GM12878 (cell line): Measurements from ENCODE around the gene MMP24. TPM values are rescaled to one million over a fixed set of nuclear protein-coding genes. Genes with fewer than 3 reads are reported as not detected.

Experiments
- ATAC-seq: fragments of 200-7000 bp; cut with Tn5 transposase; 3 replicates; pipeline ENCODE4 v1.9.1; 2020; ENCODE audit warnings: mild to moderate bottlenecking, moderate library complexity
- BruUV-seq: library from RNA; stranded (reverse); fragments of 400-500 nt; replicated peaks from 2 replicates; lab custom pipeline; 2021; lab: Mats Ljungman, UMichigan
- CTCF ChIA-PET: fragments of 300-600 bp; sonication (Branson Sonifier 250); formaldehyde crosslinking; extraction: SDS; loops from one replicate; lab custom pipeline; 2021; ENCODE audit warnings: inconsistent platforms; lab: Yijun Ruan, JAX
- POLR2A ChIA-PET: fragments of 350-600 bp; formaldehyde crosslinking; extraction: SDS; loops from one replicate; lab custom pipeline; 2021; ENCODE audit warnings: inconsistent platforms; lab: Charles Lee
- RAD21 ChIA-PET: fragments of 300-600 bp; sonication (Branson Sonifier 250); formaldehyde crosslinking; loops from one replicate; lab custom pipeline; 2023; ENCODE audit warnings: antibody characterized with exemption; ENCODE audit not compliant: unreplicated experiment; lab: Charles Lee
- SMC1A ChIA-PET: fragments of 300-600 bp; sonication (Branson Sonifier 250); formaldehyde crosslinking; loops from one replicate; lab custom pipeline; 2023; ENCODE audit not compliant: unreplicated experiment, uncharacterized antibody; lab: Charles Lee
- DNase-seq: peaks from one replicate; pipeline ENCODE4 v3.0.0-alpha.2; 2011; ENCODE audit warnings: low read depth, low spot score
- FAIRE-seq: peaks from 3 replicates; lab custom pipeline; 2011; peaks lifted over from hg19 to GRCh38; lab: Jason Lieb, UNC
- H2AFZ ChIP-seq: 2 replicates; pipeline ENCODE4 v1.6.0; 2011; ENCODE audit warnings: low read depth, low read length, control low read depth; ENCODE audit not compliant: control insufficient read depth
- H3K27ac ChIP-seq: 2 replicates; pipeline ENCODE4 v1.5.1; 2011; ENCODE audit warnings: control low read depth; ENCODE audit not compliant: control insufficient read depth, insufficient read depth
- H3K27me3 ChIP-seq, 2 experiments: replicated peaks in 1 of 2; 2 replicates each; pipeline versions ENCODE4 v1.6.0 to v1.6.1; 2011; ENCODE audit warnings: low read length in 1 of 2; ENCODE audit not compliant: control insufficient read depth in 2 of 2, insufficient read depth in 2 of 2
- H3K36me3 ChIP-seq, 2 experiments: 2 replicates each; pipeline ENCODE4 v1.5.1; 2011; ENCODE audit warnings: low read length in 1 of 2; ENCODE audit not compliant: control insufficient read depth in 2 of 2, insufficient read depth in 2 of 2
- H3K4me1 ChIP-seq: 2 replicates; pipeline ENCODE4 v1.6.1; 2011; ENCODE audit warnings: mild to moderate bottlenecking, low read length, moderate library complexity, mixed read lengths; ENCODE audit not compliant: control insufficient read depth, insufficient read depth
- H3K4me2 ChIP-seq: 2 replicates; pipeline ENCODE4 v1.6.0; 2011; ENCODE audit warnings: control low read depth; ENCODE audit not compliant: control insufficient read depth, insufficient read depth
- H3K4me3 ChIP-seq: fragments of 200-600 bp; sonication (generic); 2 replicates; pipeline ENCODE4 v1.5.1; 2016
- H3K79me2 ChIP-seq: 2 replicates; pipeline ENCODE4 v1.6.0; 2011; ENCODE audit warnings: low read length; ENCODE audit not compliant: control insufficient read depth, insufficient read depth
- H3K9ac ChIP-seq: 2 replicates; pipeline ENCODE4 v1.8.0; 2011; ENCODE audit warnings: low read length, control low read depth, mixed read lengths; ENCODE audit not compliant: control insufficient read depth, insufficient read depth
- H3K9me3 ChIP-seq: replicated peaks from 3 replicates; pipeline ENCODE4 v1.5.1; 2011; ENCODE audit warnings: mild to moderate bottlenecking, low read length; ENCODE audit not compliant: control insufficient read depth, insufficient read depth
- H4K20me1 ChIP-seq: 2 replicates; pipeline ENCODE4 v1.6.0; 2011; ENCODE audit not compliant: control insufficient read depth, insufficient read depth
- ATF3 ChIP-seq: IDR thresholded peaks from 2 replicates; pipeline ENCODE4 v1.6.1; 2011; ENCODE audit warnings: low read depth, mild to moderate bottlenecking, low read length, moderate library complexity, borderline replicate concordance; ENCODE audit errors: extremely low read depth
- BCLAF1 ChIP-seq: fragments of 450-650 bp; IDR thresholded peaks from 2 replicates; pipeline ENCODE4 v1.6.1; 2017; ENCODE audit warnings: antibody characterized with exemption, mild to moderate bottlenecking, moderate library complexity
- EED ChIP-seq: sonication (generic); IDR thresholded peaks from 2 replicates; pipeline ENCODE4 v1.6.1; 2016; ENCODE audit warnings: antibody characterized with exemption, low read depth
- GABPA ChIP-seq: IDR thresholded peaks from 2 replicates; pipeline ENCODE4 v1.6.1; 2014; ENCODE audit warnings: antibody characterized with exemption, low read depth, mild to moderate bottlenecking, inconsistent platforms
- HDGF ChIP-seq: fragments of 450-650 bp; IDR thresholded peaks from 2 replicates; pipeline ENCODE4 v1.6.1; 2016; ENCODE audit warnings: antibody characterized with exemption
- MLLT1 ChIP-seq: fragments of 450-650 bp; IDR thresholded peaks from 2 replicates; pipeline ENCODE4 v1.6.1; 2016; ENCODE audit warnings: mild to moderate bottlenecking
- NBN ChIP-seq: fragments of 450-650 bp; IDR thresholded peaks from 2 replicates; pipeline ENCODE4 v1.6.1; 2016
- NFIC ChIP-seq: IDR thresholded peaks from 2 replicates; pipeline ENCODE4 v1.6.1; 2012; ENCODE audit warnings: low read depth, mild to moderate bottlenecking, inconsistent platforms, low read length, moderate library complexity
- RELB ChIP-seq: fragments of 450-650 bp; IDR thresholded peaks from 2 replicates; pipeline ENCODE4 v1.6.1; 2017; ENCODE audit warnings: low read depth, mild to moderate bottlenecking, moderate library complexity
- TBL1XR1 ChIP-seq: IDR thresholded peaks from 2 replicates; pipeline ENCODE4 v1.6.1; 2012; ENCODE audit warnings: low read depth, low read length, improper control_type of control experiment
- TCF3 ChIP-seq: IDR thresholded peaks from 2 replicates; pipeline ENCODE4 v1.6.1; 2012; ENCODE audit warnings: low read depth, mild to moderate bottlenecking, low read length, borderline replicate concordance; ENCODE audit not compliant: insufficient read depth
- WRNIP1 ChIP-seq: IDR thresholded peaks from 2 replicates; pipeline ENCODE4 v1.6.1; 2011; ENCODE audit warnings: low read depth, low read length, improper control_type of control experiment, borderline replicate concordance
- WGBS: methylation state at CpG from one replicate; pipeline ENCODE4 v1.1.6; 2016; ENCODE audit warnings: low lambda C conversion rate; ENCODE audit not compliant: insufficient replicate concordance, insufficient coverage; ENCODE audit errors: missing lambda C conversion rate; 5-methylcytosine and 5-hydroxymethylcytosine counted together
- in situ Hi-C: fragments of 300-500 bp; cut with MboI; formaldehyde crosslinking; loops from 9 replicates; pipeline ENCODE4 v1.14.3; 2018; ENCODE audit warnings: mixed read lengths
- intact Hi-C: fragments of 100-400 bp; cut with micrococcal nuclease; formaldehyde crosslinking; loops from one replicate; pipeline ENCODE4 v1.14.2; 2022; ENCODE audit not compliant: unreplicated experiment
- polyA plus RNA-seq, 11 experiments: library from polyadenylated mRNA; depleted of rRNA in 4 of 11; unstranded in 6 of 11; stranded (reverse) in 5 of 11; fragments of >200 nt; fragmentation: Nextera tagmentation in 4 of 11; fragmentation: Illumina TruSeq in 1 of 11; extraction: Ambion mirVana in 4 of 11; extraction: Trizol in 1 of 11; gene quantifications; 1 replicate in 1 of 11; 2 replicates in 10 of 11; pipeline versions ENCODE4 v1.2.1 to v1.2.3, GENCODE V29; 2011 to 2016; ENCODE audit warnings: inconsistent platforms in 2 of 11, missing spikeins in 2 of 11, low read depth in 1 of 11
- total RNA-seq, 4 experiments: library from RNA; depleted of rRNA in 3 of 4; stranded (reverse); fragments of >200 nt in 3 of 4; fragmentation: Illumina TruSeq in 1 of 4; extraction: Trizol in 1 of 4; gene quantifications; 2 replicates each; pipeline versions ENCODE4 v1.2.1 to v1.2.3, GENCODE V29; 2013 to 2021

The MMP24 gene
- total and polyA plus RNA-seq, 10 of the 15 experiments (the other 5 are each of a cell fraction or from before 2014, with no cell fraction given), result 0.01 to 0.11 (median 0.04) TPM; not detected in 5

GRCh38 chr20:35284267-35284991 lies 57.9 kb downstream of the MMP24 start, which contains the start of gene EIF6 (continued):
- TF ChIP-seq WRNIP1 (0 out of 2 replicates have a peak, but pooled peaks have one; percentile 6), TBL1XR1 (no peak), BCLAF1 (no peak), GABPA (peak; percentile 92), ATF3 (no peak)

GRCh38 chr20:35284992-35285805 lies 58.7 kb downstream of the MMP24 start:
- ChIA-PET CTCF (interaction anchor here (0.7 to 3.4 kb wide), 3 partner anchors 18 to 462 kb away, joined by 3 to 14 read pairs (median 4); no protein-coding TSS in a partner anchor), RAD21 (interaction anchor here (0.6 to 1.4 kb wide), 2 partner anchors 140 to 163 kb away, joined by 4 to 8 read pairs; no protein-coding TSS in a partner anchor), SMC1A (interaction anchor here (1.6 kb wide), 1 partner anchor 138 kb away, joined by 6 read pairs; the partner anchor contains the start of gene EDEM2), POLR2A (interaction anchor here (0.6 kb wide), 2 partner anchors 583 to 769 kb away, joined by 3 to 5 read pairs; no protein-coding TSS in a partner anchor)
- peak overlapping the region; percentile 96 for H2AFZ ChIP-seq
- BruUV-seq, result TSS peak; percentile 75
- WGBS, result 49% methylated on average over 16 of the region's 19 CpGs
- in situ Hi-C loops (no loop called here), intact Hi-C loops (no loop called here)
- H3K79me2 ChIP-seq, result peaks cover 24% of the 10 kb centered on the region
- FAIRE-seq (no peak), DNase-seq (no peak), ATAC-seq (no peak)
- H3K9ac ChIP-seq, result peak overlapping the region; percentile 84
- no peaks in the 10 kb centered on the region for H3K27me3 ChIP-seq
- H3K4me1 ChIP-seq, result peaks cover 3% of the 10 kb centered on the region; the same call in 1 of the 2 replicates
- peak overlapping the region; percentile 49 for H3K27ac ChIP-seq
- H4K20me1 ChIP-seq, result no peaks in the 10 kb centered on the region
- H3K4me3 ChIP-seq, result peak overlapping the region; percentile 100
- H3K4me2 ChIP-seq, result peak overlapping the region; percentile 100
- peaks cover 2 to 4% of the 10 kb centered on the region in 2 experiments; a peak in 2 of 4 replicates for H3K36me3 ChIP-seq
- no peaks in the 10 kb centered on the region for H3K9me3 ChIP-seq
- no peak for TF ChIP-seq TCF3
- peak; percentile 8; the same call in 1 of the 2 replicates for TF ChIP-seq RELB
- TF ChIP-seq EED, result peak; percentile 54; the same call in 1 of the 2 replicates
- 0 out of 2 replicates have a peak, but pooled peaks have one; percentile 56 for TF ChIP-seq NBN
- peak; percentile 86 for TF ChIP-seq MLLT1
- TF ChIP-seq NFIC, result no peak
- peak; percentile 93 for TF ChIP-seq HDGF
